WTC11 (cell line): ENCODE measurements around the gene IL17RA. TPM values are rescaled to one million over a fixed set of nuclear protein-coding genes. Genes with fewer than 3 reads are reported as not detected.

ENCODE experiments used
- ATAC-seq: fragments of 200-7000 bp; cut with Tn5 transposase; 2 replicates; pipeline ENCODE4 v1.10.0; 2021; ENCODE audit warnings: mild to moderate bottlenecking, moderate library complexity
- CTCF ChIA-PET: fragments of 300-600 bp; sonication (Branson Sonifier 250); formaldehyde crosslinking; loops from one replicate; lab custom pipeline; 2021; ENCODE audit warnings: antibody characterized with exemption; lab: Charles Lee
- POLR2A ChIA-PET: fragments of 350-600 bp; sonication (Branson Sonifier 250); formaldehyde crosslinking; loops from one replicate; lab custom pipeline; 2021; ENCODE audit warnings: antibody characterized with exemption; lab: Charles Lee
- DNase-seq: peaks from one replicate; pipeline ENCODE4 v3.0.0; 2021; ENCODE audit warnings: low spot score
- H3K27ac Mint-ChIP-seq: 2 replicates; pipeline ENCODE4 v1.8.0; 2021; ENCODE audit warnings: mixed read lengths
- H3K27me3 Mint-ChIP-seq: 2 replicates; pipeline ENCODE4 v1.8.0; 2021; ENCODE audit warnings: low read depth, mild to moderate bottlenecking, moderate library complexity, mixed read lengths
- H3K36me3 Mint-ChIP-seq: 2 replicates; pipeline ENCODE4 v1.8.0; 2021; ENCODE audit warnings: mixed read lengths
- H3K4me1 Mint-ChIP-seq: 2 replicates; pipeline ENCODE4 v1.8.0; 2022; ENCODE audit warnings: mixed read lengths
- H3K4me3 Mint-ChIP-seq: 2 replicates; pipeline ENCODE4 v1.8.0; 2021; ENCODE audit warnings: mild to moderate bottlenecking, moderate library complexity, mixed read lengths
- H3K9me3 Mint-ChIP-seq: 2 replicates; pipeline ENCODE4 v1.8.0; 2021; ENCODE audit warnings: mixed read lengths
- ATF1 ChIP-seq: sonication (generic); formaldehyde crosslinking; IDR thresholded peaks from 2 replicates; pipeline ENCODE4 v1.8.1; 2023; ENCODE audit warnings: mild to moderate bottlenecking, moderate library complexity, missing genetic modification reagents
- FOXK1 ChIP-seq: sonication (generic); formaldehyde crosslinking; IDR thresholded peaks from 2 replicates; pipeline ENCODE4 v1.8.0; 2022; ENCODE audit warnings: mild to moderate bottlenecking, moderate library complexity, missing genetic modification reagents
- GTF2I ChIP-seq: fragments of 250-450 bp; sonication (Bioruptor Pico); conservative IDR thresholded peaks from 2 replicates; pipeline ENCODE4 v1.4.0; 2021; ENCODE audit warnings: mild to moderate bottlenecking
- MXD4 ChIP-seq: fragments of 250-450 bp; sonication (Bioruptor Pico); IDR thresholded peaks from 2 replicates; pipeline ENCODE4 v1.8.0; 2021; ENCODE audit warnings: mild to moderate bottlenecking, moderate library complexity, borderline replicate concordance
- NFE2L1 ChIP-seq: sonication (generic); formaldehyde crosslinking; IDR thresholded peaks from 2 replicates; pipeline ENCODE4 v1.8.1; 2023; ENCODE audit warnings: missing genetic modification reagents
- NFYB ChIP-seq: sonication (generic); formaldehyde crosslinking; conservative IDR thresholded peaks from 2 replicates; pipeline ENCODE4 v1.8.0; 2022; ENCODE audit warnings: low read depth, missing genetic modification reagents
- SMAD4 ChIP-seq: sonication (generic); formaldehyde crosslinking; IDR thresholded peaks from 2 replicates; pipeline ENCODE4 v1.8.0; 2022; ENCODE audit warnings: mild to moderate bottlenecking, missing genetic modification reagents
- TCF7 ChIP-seq: sonication (generic); formaldehyde crosslinking; IDR thresholded peaks from 2 replicates; pipeline ENCODE4 v1.8.0; 2022; ENCODE audit warnings: mild to moderate bottlenecking, low read depth, missing genetic modification reagents, moderate library complexity
- TEAD4 ChIP-seq: sonication (generic); formaldehyde crosslinking; IDR thresholded peaks from 2 replicates; pipeline ENCODE4 v1.8.0; 2022; ENCODE audit warnings: mild to moderate bottlenecking, missing genetic modification reagents
- ZNF121 ChIP-seq: sonication (generic); formaldehyde crosslinking; IDR thresholded peaks from 2 replicates; pipeline ENCODE4 v1.8.0; 2023; ENCODE audit warnings: missing genetic modification reagents
- ZNF263 ChIP-seq: sonication (generic); formaldehyde crosslinking; IDR thresholded peaks from 2 replicates; pipeline ENCODE4 v1.8.1; 2022; ENCODE audit warnings: low read depth, mild to moderate bottlenecking, moderate library complexity, missing genetic modification reagents
- total RNA-seq: library from RNA; stranded (reverse); gene quantifications from 3 replicates; pipeline ENCODE4 v1.2.3, GENCODE V29; 2021
- TF ChIP-seq, protein P1 (sequence below): sonication (generic); formaldehyde crosslinking; IDR thresholded peaks from 2 replicates; pipeline ENCODE4 v1.8.1; 2022; ENCODE audit warnings: mild to moderate bottlenecking, missing genetic modification reagents, moderate library complexity, borderline replicate concordance
- TF ChIP-seq, protein P2 (sequence below): sonication (generic); formaldehyde crosslinking; IDR thresholded peaks from 2 replicates; pipeline ENCODE4 v1.8.0; 2023; ENCODE audit warnings: missing genetic modification reagents
- TF ChIP-seq, protein P3 (sequence below): sonication (generic); formaldehyde crosslinking; IDR thresholded peaks from 2 replicates; pipeline ENCODE4 v1.8.0; 2023; ENCODE audit warnings: missing genetic modification reagents, mild to moderate bottlenecking, borderline replicate concordance
- TF ChIP-seq, protein P4 (sequence below): fragments of 250-450 bp; sonication (Bioruptor Pico); conservative IDR thresholded peaks from 2 replicates; pipeline ENCODE4 v1.9.0; 2021; ENCODE audit warnings: mild to moderate bottlenecking
- TF ChIP-seq, protein P5 (sequence below): sonication (generic); formaldehyde crosslinking; IDR thresholded peaks from 2 replicates; pipeline ENCODE4 v1.8.1; 2023; ENCODE audit warnings: mild to moderate bottlenecking, missing genetic modification reagents

The IL17RA gene
- total RNA-seq, 1 experiment from 2014 or later = 7.9 TPM

DNA sequence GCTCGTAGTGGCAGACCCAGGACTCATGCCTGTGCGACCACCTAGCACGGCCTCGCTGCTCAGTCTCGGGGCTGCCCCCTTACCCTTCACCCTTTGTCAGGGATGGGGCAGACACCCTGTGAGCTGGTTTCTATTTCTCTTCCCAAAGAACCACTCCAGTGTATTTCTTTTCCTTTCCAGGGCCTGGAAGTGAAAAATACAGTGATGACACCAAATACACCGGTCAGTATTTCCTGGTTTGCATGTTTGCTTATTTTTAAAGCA lies 22.7 kb downstream of the IL17RA start:
- no peak overlapping the region for H3K4me3 Mint-ChIP-seq
- CTCF ChIA-PET = interaction anchor here (0.6 to 3.6 kb wide), 7 partner anchors 12 to 65 kb away, joined by 3 to 17 read pairs (median 7); no protein-coding TSS in a partner anchor
- POLR2A ChIA-PET = interaction anchor here (0.6 kb wide), 1 partner anchor 340 kb away, joined by 5 read pairs; no protein-coding TSS in a partner anchor
- H3K27ac Mint-ChIP-seq = no peak overlapping the region
- H3K27me3 Mint-ChIP-seq = no peaks in the 10 kb centered on the region
- ATAC-seq (no peak), DNase-seq (no peak)
- peaks cover 4% of the 10 kb centered on the region; the same call in 1 of the 2 replicates for H3K4me1 Mint-ChIP-seq
- H3K9me3 Mint-ChIP-seq = no peaks in the 10 kb centered on the region
- TF ChIP-seq, protein P1, sequence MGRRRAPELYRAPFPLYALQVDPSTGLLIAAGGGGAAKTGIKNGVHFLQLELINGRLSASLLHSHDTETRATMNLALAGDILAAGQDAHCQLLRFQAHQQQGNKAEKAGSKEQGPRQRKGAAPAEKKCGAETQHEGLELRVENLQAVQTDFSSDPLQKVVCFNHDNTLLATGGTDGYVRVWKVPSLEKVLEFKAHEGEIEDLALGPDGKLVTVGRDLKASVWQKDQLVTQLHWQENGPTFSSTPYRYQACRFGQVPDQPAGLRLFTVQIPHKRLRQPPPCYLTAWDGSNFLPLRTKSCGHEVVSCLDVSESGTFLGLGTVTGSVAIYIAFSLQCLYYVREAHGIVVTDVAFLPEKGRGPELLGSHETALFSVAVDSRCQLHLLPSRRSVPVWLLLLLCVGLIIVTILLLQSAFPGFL (CRISPR knock-in tag) = no peak
- TF ChIP-seq TCF7 (CRISPR knock-in tag) = no peak
- TF ChIP-seq SMAD4 (CRISPR knock-in tag) = no peak
- no peak for TF ChIP-seq ATF1 (CRISPR knock-in tag)
- no peak for TF ChIP-seq NFE2L1 (CRISPR knock-in tag)
- TF ChIP-seq FOXK1 (CRISPR knock-in tag) = no peak
- TF ChIP-seq, protein P2, sequence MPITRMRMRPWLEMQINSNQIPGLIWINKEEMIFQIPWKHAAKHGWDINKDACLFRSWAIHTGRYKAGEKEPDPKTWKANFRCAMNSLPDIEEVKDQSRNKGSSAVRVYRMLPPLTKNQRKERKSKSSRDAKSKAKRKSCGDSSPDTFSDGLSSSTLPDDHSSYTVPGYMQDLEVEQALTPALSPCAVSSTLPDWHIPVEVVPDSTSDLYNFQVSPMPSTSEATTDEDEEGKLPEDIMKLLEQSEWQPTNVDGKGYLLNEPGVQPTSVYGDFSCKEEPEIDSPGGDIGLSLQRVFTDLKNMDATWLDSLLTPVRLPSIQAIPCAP (CRISPR knock-in tag) = no peak
- TF ChIP-seq ZNF121 (CRISPR knock-in tag) = no peak
- TF ChIP-seq, protein P3, sequence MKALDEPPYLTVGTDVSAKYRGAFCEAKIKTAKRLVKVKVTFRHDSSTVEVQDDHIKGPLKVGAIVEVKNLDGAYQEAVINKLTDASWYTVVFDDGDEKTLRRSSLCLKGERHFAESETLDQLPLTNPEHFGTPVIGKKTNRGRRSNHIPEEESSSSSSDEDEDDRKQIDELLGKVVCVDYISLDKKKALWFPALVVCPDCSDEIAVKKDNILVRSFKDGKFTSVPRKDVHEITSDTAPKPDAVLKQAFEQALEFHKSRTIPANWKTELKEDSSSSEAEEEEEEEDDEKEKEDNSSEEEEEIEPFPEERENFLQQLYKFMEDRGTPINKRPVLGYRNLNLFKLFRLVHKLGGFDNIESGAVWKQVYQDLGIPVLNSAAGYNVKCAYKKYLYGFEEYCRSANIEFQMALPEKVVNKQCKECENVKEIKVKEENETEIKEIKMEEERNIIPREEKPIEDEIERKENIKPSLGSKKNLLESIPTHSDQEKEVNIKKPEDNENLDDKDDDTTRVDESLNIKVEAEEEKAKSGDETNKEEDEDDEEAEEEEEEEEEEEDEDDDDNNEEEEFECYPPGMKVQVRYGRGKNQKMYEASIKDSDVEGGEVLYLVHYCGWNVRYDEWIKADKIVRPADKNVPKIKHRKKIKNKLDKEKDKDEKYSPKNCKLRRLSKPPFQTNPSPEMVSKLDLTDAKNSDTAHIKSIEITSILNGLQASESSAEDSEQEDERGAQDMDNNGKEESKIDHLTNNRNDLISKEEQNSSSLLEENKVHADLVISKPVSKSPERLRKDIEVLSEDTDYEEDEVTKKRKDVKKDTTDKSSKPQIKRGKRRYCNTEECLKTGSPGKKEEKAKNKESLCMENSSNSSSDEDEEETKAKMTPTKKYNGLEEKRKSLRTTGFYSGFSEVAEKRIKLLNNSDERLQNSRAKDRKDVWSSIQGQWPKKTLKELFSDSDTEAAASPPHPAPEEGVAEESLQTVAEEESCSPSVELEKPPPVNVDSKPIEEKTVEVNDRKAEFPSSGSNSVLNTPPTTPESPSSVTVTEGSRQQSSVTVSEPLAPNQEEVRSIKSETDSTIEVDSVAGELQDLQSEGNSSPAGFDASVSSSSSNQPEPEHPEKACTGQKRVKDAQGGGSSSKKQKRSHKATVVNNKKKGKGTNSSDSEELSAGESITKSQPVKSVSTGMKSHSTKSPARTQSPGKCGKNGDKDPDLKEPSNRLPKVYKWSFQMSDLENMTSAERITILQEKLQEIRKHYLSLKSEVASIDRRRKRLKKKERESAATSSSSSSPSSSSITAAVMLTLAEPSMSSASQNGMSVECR (CRISPR knock-in tag) = no peak
- TF ChIP-seq, protein P4, sequence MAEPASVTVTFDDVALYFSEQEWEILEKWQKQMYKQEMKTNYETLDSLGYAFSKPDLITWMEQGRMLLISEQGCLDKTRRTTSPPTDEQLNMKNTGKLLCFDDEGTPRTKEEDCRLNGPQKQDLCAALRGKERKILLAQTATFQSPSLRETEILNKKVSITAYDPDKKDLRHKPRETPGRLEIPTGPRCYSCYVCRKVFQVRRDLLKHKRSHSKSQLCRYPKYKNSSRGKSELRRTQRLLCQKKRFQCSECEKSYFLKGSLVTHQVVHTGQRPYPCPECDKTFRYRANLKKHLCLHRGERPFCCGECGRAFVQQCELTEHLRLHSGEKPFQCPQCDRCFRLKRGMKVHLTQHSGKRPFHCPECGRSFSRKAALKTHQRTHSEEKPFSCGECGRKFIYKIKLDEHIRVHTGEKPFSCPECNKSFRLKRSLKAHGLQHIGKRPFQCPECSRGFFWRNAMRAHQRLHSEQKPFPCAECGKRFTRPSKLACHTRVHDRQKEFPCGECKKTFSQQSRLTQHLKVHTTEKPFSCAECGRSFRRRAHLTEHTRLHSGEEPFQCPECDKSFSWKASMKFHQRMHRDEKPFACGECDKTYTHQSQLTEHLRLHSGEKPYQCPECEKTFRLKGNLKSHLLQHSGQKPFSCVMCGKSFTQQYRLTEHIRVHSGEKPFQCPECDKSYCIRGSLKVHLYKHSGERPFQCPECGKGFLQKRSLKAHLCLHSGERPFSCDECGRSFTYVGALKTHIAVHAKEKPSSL = no peak
- no peak for TF ChIP-seq TEAD4 (CRISPR knock-in tag)
- TF ChIP-seq MXD4 (CRISPR knock-in tag) = no peak
- no peak for TF ChIP-seq ZNF263 (CRISPR knock-in tag)
- no peak for TF ChIP-seq GTF2I (CRISPR knock-in tag)
- no peak for TF ChIP-seq NFYB (CRISPR knock-in tag)
- TF ChIP-seq, protein P5, sequence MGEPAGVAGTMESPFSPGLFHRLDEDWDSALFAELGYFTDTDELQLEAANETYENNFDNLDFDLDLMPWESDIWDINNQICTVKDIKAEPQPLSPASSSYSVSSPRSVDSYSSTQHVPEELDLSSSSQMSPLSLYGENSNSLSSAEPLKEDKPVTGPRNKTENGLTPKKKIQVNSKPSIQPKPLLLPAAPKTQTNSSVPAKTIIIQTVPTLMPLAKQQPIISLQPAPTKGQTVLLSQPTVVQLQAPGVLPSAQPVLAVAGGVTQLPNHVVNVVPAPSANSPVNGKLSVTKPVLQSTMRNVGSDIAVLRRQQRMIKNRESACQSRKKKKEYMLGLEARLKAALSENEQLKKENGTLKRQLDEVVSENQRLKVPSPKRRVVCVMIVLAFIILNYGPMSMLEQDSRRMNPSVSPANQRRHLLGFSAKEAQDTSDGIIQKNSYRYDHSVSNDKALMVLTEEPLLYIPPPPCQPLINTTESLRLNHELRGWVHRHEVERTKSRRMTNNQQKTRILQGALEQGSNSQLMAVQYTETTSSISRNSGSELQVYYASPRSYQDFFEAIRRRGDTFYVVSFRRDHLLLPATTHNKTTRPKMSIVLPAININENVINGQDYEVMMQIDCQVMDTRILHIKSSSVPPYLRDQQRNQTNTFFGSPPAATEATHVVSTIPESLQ = no peak
- TF ChIP-seq, all 79 proteins: peak for 0
- H3K36me3 Mint-ChIP-seq = no peaks in the 10 kb centered on the region; the same call in none of the 2 replicates
